ENCODE results near the gene EP300. TPM values are rescaled to one million over a fixed set of nuclear protein-coding genes. Genes with fewer than 3 reads are reported as not detected.

The EP300 gene
- total and polyA plus RNA-seq, 12 donors: 7.0 to 161 (median 51.8) TPM

DNA sequence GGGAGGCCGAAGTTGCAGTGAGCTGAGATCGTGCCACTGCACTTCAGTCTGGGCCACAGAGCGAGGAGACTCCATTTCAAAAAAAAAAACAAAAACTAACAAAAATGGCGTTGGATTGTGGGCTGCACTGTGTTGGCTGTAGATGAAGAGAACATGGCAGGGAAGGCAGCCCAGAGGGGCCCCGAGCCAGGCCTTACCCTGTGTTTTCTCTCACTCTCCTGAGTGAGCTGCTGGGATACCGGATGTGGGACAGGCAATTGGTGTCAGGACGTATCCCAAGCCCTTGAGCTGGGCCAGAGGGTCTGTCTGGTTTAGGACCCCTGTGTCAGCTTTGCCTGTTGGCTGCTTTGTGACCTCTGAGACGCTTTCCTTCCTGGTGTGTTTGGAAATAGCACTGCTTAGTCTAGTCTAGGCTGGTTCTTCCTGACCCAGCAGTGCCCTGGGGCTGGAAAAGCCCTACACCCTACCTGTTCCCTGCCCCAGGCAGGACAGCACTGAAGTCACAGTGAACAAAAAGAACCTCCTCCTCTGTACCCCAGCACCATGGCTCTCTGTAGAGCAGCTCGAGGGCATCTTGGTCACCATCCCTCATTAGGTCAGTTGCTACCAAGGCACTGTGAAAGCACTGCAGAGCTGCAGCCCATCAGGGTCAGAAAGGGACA lies 130.6 kb downstream of the EP300 start:
- no peaks in the 10 kb centered on the region for H3K27me3 ChIP-seq
- 79 to 90% (median 86%) methylated on average over 7 to 9 of the region's 9 CpGs for WGBS, 4 donors
- no peaks in the 10 kb centered on the region for H3K9me3 ChIP-seq (replicated peaks in 1 of 3)
- DNase-seq: no peak
- peaks cover 0 to 77% of the 10 kb centered on the region in 2 donors for H3K36me3 ChIP-seq (replicated peaks in 1 of 2)
- H3K4me3 ChIP-seq: no peak overlapping the region
- intact Hi-C loops (cut with DNase I): no loop called here
- no peak for TF ChIP-seq POLR2A (IDR thresholded peaks at IDR 0.05)
- TF ChIP-seq CTCF (IDR thresholded peaks at IDR 0.05): no peak
- peaks cover 0 to 2% of the 10 kb centered on the region in 2 donors for H3K4me1 ChIP-seq (replicated peaks in 1 of 2)
- H3K27ac ChIP-seq: no peak overlapping the region

- no peaks in the 10 kb centered on the region for H3K9me3 ChIP-seq (replicated peaks in 1 of 3)
- H3K36me3 ChIP-seq (replicated peaks in 1 of 2): peaks cover 0 to 80% of the 10 kb centered on the region in 2 donors
- H3K4me3 ChIP-seq: no peak overlapping the region
- H3K27ac ChIP-seq: peak overlapping the region in 1 of 5 donors; percentile 34
- DNase-seq: no peak
- no peaks in the 10 kb centered on the region for H3K4me1 ChIP-seq (replicated peaks in 1 of 2)
- intact Hi-C loops (cut with DNase I): no loop called here
- H3K27me3 ChIP-seq: no peaks in the 10 kb centered on the region
- no peak for TF ChIP-seq POLR2A (IDR thresholded peaks at IDR 0.05)
- TF ChIP-seq CTCF (IDR thresholded peaks at IDR 0.05): no peak
- 73 to 87% (median 79%) methylated on average over 5 to 7 of the region's 7 CpGs for WGBS, 4 donors
Measured at GRCh38 chr22:41223535-41223934, 131.1 kb downstream of the EP300 start.

DNA sequence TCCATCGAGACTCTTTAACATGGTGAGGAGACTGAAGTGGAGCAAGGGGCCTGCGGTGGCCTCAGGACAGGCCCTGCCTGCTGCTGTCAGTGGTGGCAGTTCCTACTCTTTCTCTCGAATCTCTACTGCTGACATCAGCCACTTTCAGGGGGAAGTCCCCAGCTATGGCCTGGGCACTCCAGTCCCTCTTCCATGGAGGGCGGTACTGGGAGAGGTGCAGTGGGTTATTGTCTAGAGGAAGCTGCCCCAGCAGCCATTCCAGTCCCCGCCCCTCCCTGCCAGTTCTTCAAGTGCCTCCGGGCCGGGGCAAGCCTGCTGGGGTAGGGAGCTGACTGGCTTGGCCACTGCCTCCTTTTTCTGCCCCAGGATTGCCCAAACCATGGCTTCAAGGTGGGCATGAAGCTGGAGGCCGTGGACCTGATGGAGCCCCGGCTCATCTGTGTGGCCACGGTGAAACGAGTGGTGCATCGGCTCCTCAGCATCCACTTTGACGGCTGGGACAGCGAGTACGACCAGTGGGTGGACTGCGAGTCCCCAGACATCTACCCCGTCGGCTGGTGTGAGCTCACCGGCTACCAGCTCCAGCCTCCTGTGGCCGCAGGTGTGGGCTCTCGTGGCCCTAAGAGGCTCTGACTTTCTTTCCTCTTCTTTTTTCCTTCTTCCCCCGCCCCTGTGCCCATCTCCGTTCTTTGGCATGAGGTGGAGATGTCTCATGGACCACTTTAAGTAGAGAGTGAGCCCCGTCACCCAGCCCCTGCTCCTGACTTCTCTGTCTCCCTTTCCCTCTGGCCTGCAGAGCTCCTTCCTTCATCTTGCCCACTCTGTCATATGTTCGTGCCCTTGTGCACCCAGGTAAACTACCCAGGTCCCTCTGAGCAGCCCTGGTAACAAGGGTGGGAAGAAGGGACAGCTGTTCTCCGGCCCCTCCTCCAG lies 134.6 kb downstream of the EP300 start:
- Histone ChIP-seq H3K36me3 (replicated peaks in 1 of 2) (peaks cover 0 to 61% of the 10 kb centered on the region in 2 donors), H3K27ac (no peak overlapping the region), H3K9me3 (replicated peaks in 1 of 3) (no peaks in the 10 kb centered on the region), H3K4me3 (no peak overlapping the region), H3K4me1 (replicated peaks in 1 of 2) (no peaks in the 10 kb centered on the region), H3K27me3 (no peaks in the 10 kb centered on the region)
- 91 to 96% (median 95%) methylated on average over 14 to 26 of the region's 26 CpGs for WGBS, 4 donors
- DNase-seq: peak in 2 of 7 donors; percentile 52
- intact Hi-C loops (cut with DNase I): no loop called here
- TF ChIP-seq POLR2A (IDR thresholded peaks at IDR 0.05) (no peak), CTCF (IDR thresholded peaks at IDR 0.05) (no peak)

- no peaks in the 10 kb centered on the region for H3K27me3 ChIP-seq
- H3K4me1 ChIP-seq (replicated peaks in 1 of 2): peaks cover 12 to 13% of the 10 kb centered on the region in 2 donors
- H3K9me3 ChIP-seq (replicated peaks in 1 of 3): no peaks in the 10 kb centered on the region
- TF ChIP-seq CTCF (IDR thresholded peaks at IDR 0.05): no peak
- TF ChIP-seq POLR2A (IDR thresholded peaks at IDR 0.05): no peak
- peak overlapping the region in 1 of 5 donors; percentile 65 for H3K27ac ChIP-seq
- H3K4me3 ChIP-seq: no peak overlapping the region
- intact Hi-C loops (cut with DNase I): no loop called here
- peaks cover 0 to 41% of the 10 kb centered on the region in 2 donors for H3K36me3 ChIP-seq (replicated peaks in 1 of 2)
- peak in 2 of 7 donors; percentile 58 to 62 for DNase-seq
- WGBS, 4 donors: 79 to 83% (median 81%) methylated on average over 6 of the region's 6 CpGs
Measured at GRCh38 chr22:41229215-41229614, 136.8 kb downstream of the EP300 start.
